Upper lobe of right lung (tissue), 1 donor: ENCODE results near the gene BMPER. TPM values are rescaled to one million over a fixed set of nuclear protein-coding genes. Genes with fewer than 3 reads are reported as not detected.
A peak's percentile ranks its signal among the peaks of the same experiment; 100 is the strongest.

Experiments
- ATAC-seq: fragments of 200-7000 bp; cut with Tn5 transposase; one replicate; pipeline ENCODE4 v1.9.1; 2020; ENCODE audit warnings: mild to moderate bottlenecking, moderate library complexity
- DNase-seq: peaks from one replicate; pipeline ENCODE4 v3.0.0-alpha.2; 2020
- H3K27ac ChIP-seq: fragments of 200-600 bp; one replicate; pipeline ENCODE4 v1.8.0; 2022
- H3K27me3 ChIP-seq: fragments of 200-600 bp; one replicate; pipeline ENCODE4 v1.8.0; 2022; ENCODE audit warnings: mild to moderate bottlenecking
- H3K36me3 ChIP-seq: fragments of 200-600 bp; one replicate; pipeline ENCODE4 v1.8.0; 2022
- H3K4me1 ChIP-seq: fragments of 200-600 bp; one replicate; pipeline ENCODE4 v1.8.0; 2022
- H3K4me3 ChIP-seq: fragments of 200-600 bp; one replicate; pipeline ENCODE4 v1.8.0; 2022; ENCODE audit warnings: mild to moderate bottlenecking
- H3K9me3 ChIP-seq: fragments of 200-600 bp; one replicate; pipeline ENCODE4 v1.8.0; 2022
- intact Hi-C: fragments of 100-400 bp; cut with DNase I; formaldehyde crosslinking; loops from one replicate; pipeline ENCODE4 v1.11.0; 2022
- total RNA-seq: library from RNA; stranded (reverse); fragmentation: NEBNext Ultra II Directional; extraction: Animal tissue kit (Norgen Biotek cat#: 25700); gene quantifications from one replicate; pipeline ENCODE4 v1.2.1, GENCODE V29; 2021
- TF ChIP-seq, protein P1 (sequence below): fragments of 200-600 bp; IDR thresholded peaks from one replicate; pipeline ENCODE4 v1.8.0; 2022; ENCODE audit warnings: antibody characterized with exemption
- donor health status: DM: no; HTN: yes; CAD: no; lungs with severe emphysema.

BMPER gene
- total RNA-seq, 1 donor from 2014 or later = 10.0 TPM

GRCh38 chr7:34140066-34140465 is 234.7 kb downstream of the BMPER start:
- H3K27ac ChIP-seq = no peak overlapping the region
- no peak for ATAC-seq
- no peak for DNase-seq

DNA sequence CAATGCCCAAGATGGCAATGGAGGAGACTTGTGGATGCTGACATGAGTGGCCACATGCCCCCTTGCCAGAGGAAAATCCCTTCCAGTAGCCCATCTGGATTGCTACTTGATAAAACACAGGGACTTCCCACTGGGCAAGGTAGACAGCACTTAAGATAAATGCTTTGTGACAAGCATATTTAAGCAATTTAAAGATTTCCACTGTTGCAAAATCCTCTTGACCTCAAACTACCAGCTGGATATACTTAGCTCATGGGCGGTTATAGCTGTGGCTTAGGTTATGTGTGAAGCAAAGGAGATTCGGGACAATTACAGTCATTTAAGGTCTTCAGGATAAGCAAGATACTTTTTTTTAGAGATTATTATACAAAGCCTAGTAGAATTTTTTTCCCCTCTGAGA is 238.1 kb downstream of the BMPER start:
- Histone ChIP-seq H3K4me3 (no peak overlapping the region), H3K9me3 (no peaks in the 10 kb centered on the region), H3K27ac (no peak overlapping the region), H3K27me3 (no peaks in the 10 kb centered on the region), H3K4me1 (no peaks in the 10 kb centered on the region), H3K36me3 (no peaks in the 10 kb centered on the region)
- intact Hi-C loops = no loop called here
- TF ChIP-seq, protein P1, sequence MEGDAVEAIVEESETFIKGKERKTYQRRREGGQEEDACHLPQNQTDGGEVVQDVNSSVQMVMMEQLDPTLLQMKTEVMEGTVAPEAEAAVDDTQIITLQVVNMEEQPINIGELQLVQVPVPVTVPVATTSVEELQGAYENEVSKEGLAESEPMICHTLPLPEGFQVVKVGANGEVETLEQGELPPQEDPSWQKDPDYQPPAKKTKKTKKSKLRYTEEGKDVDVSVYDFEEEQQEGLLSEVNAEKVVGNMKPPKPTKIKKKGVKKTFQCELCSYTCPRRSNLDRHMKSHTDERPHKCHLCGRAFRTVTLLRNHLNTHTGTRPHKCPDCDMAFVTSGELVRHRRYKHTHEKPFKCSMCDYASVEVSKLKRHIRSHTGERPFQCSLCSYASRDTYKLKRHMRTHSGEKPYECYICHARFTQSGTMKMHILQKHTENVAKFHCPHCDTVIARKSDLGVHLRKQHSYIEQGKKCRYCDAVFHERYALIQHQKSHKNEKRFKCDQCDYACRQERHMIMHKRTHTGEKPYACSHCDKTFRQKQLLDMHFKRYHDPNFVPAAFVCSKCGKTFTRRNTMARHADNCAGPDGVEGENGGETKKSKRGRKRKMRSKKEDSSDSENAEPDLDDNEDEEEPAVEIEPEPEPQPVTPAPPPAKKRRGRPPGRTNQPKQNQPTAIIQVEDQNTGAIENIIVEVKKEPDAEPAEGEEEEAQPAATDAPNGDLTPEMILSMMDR = no peak
- DNase-seq (no peak), ATAC-seq (no peak)

More at GRCh38 chr7:34140066-34140465, 234.7 kb downstream of the BMPER start:
- Histone ChIP-seq H3K27me3 (no peaks in the 10 kb centered on the region), H3K36me3 (no peaks in the 10 kb centered on the region), H3K4me3 (no peak overlapping the region), H3K9me3 (no peaks in the 10 kb centered on the region), H3K4me1 (no peaks in the 10 kb centered on the region)
- TF ChIP-seq, protein P1 = no peak
- intact Hi-C loops = no loop called here

- Histone ChIP-seq H3K4me3 (no peak overlapping the region), H3K9me3 (no peaks in the 10 kb centered on the region), H3K36me3 (no peaks in the 10 kb centered on the region), H3K4me1 (no peaks in the 10 kb centered on the region), H3K27me3 (no peaks in the 10 kb centered on the region), H3K27ac (no peak overlapping the region)
- no peak for ATAC-seq
- TF ChIP-seq, protein P1 = no peak
- no peak for DNase-seq
- intact Hi-C loops = no loop called here
These were observed 240.3 kb downstream of the BMPER start for GRCh38 chr7:34145603-34146002.

- H3K9me3 ChIP-seq = no peaks in the 10 kb centered on the region
- TF ChIP-seq, protein P1 = no peak
- no peaks in the 10 kb centered on the region for H3K4me1 ChIP-seq
- H3K27ac ChIP-seq = no peak overlapping the region
- H3K27me3 ChIP-seq = no peaks in the 10 kb centered on the region
- no peak overlapping the region for H3K4me3 ChIP-seq
- no peak for ATAC-seq
- intact Hi-C loops = no loop called here
- no peak for DNase-seq
- no peaks in the 10 kb centered on the region for H3K36me3 ChIP-seq
These were observed 248.4 kb downstream of the BMPER start for GRCh38 chr7:34153656-34154270.

GRCh38 chr7:34155220-34155908 is 250.0 kb downstream of the BMPER start:
- ATAC-seq (peak; percentile 14), DNase-seq (no peak)
- H3K27me3 ChIP-seq = no peaks in the 10 kb centered on the region
- H3K4me1 ChIP-seq = no peaks in the 10 kb centered on the region
- no peaks in the 10 kb centered on the region for H3K9me3 ChIP-seq
- H3K4me3 ChIP-seq = no peak overlapping the region
- no peak overlapping the region for H3K27ac ChIP-seq
- intact Hi-C loops = no loop called here
- H3K36me3 ChIP-seq = no peaks in the 10 kb centered on the region
- TF ChIP-seq, protein P1 = no peak
